Measurements from ENCODE around the gene TNS3. TPM values are rescaled to one million over a fixed set of nuclear protein-coding genes. Genes with fewer than 3 reads are reported as not detected.

The TNS3 gene
- total and polyA plus RNA-seq, 2 experiments from 2014 or later = 2.7 to 5.7 TPM

DNA sequence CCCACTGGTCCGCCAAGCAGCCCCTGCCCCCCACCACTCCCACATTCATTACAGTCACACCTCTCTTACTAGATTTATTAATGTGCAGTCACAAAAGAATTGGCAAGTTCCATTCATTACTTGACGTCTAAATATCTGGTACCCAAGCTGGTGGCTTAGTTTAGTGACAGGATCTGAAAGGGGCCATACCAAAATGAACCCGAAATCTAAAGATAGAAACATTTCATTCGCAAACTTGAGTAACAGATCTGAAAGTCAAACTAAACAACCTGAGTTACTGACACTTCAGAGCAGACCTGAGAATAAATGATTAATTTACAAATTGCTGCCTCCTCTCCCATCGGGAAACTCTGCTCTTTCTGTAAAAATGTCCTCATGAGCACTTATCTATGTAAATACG is 53.4 kb downstream of the TNS3 start:
- Histone ChIP-seq H3K9me3 (ENCODE audit: low read depth) (no peaks in the 10 kb centered on the region), H3K36me3 (no peaks in the 10 kb centered on the region), H3K4me1 (ENCODE audit: low read depth) (no peaks in the 10 kb centered on the region), H3K4me3 (no peak overlapping the region), H3K27ac (no peak overlapping the region), H3K27me3 (no peaks in the 10 kb centered on the region)
- no peak for DNase-seq (ENCODE audit: low read depth in 1 of 2, low spot score in 1 of 2)
- TF ChIP-seq, protein P1, sequence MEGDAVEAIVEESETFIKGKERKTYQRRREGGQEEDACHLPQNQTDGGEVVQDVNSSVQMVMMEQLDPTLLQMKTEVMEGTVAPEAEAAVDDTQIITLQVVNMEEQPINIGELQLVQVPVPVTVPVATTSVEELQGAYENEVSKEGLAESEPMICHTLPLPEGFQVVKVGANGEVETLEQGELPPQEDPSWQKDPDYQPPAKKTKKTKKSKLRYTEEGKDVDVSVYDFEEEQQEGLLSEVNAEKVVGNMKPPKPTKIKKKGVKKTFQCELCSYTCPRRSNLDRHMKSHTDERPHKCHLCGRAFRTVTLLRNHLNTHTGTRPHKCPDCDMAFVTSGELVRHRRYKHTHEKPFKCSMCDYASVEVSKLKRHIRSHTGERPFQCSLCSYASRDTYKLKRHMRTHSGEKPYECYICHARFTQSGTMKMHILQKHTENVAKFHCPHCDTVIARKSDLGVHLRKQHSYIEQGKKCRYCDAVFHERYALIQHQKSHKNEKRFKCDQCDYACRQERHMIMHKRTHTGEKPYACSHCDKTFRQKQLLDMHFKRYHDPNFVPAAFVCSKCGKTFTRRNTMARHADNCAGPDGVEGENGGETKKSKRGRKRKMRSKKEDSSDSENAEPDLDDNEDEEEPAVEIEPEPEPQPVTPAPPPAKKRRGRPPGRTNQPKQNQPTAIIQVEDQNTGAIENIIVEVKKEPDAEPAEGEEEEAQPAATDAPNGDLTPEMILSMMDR (IDR thresholded peaks at IDR 0.05; ENCODE audit: low read depth, low read length) = no peak

DNA sequence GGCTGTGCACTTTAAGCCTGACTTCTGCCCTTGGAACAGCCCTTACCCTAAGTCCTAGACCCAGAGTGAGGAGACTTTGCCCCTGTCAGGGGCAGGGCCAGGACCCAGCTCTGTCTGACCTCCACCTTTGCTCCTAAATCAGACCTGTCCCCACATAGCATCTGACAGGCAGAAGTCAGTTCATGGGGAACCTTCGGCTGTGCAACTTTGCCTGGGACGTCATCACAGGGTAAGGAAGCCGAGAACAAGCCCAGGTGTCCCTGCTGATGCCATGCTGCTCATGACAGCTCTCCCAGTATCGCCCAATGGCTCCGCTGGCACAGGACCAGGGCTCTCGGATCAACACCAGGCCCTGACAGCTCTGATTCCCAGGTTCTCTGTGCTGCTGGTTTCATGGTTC is 55.4 kb downstream of the TNS3 start:
- Histone ChIP-seq H3K36me3 (no peaks in the 10 kb centered on the region), H3K27me3 (no peaks in the 10 kb centered on the region), H3K4me3 (no peak overlapping the region), H3K27ac (no peak overlapping the region), H3K4me1 (ENCODE audit: low read depth) (no peaks in the 10 kb centered on the region), H3K9me3 (ENCODE audit: low read depth) (no peaks in the 10 kb centered on the region)
- TF ChIP-seq, protein P1 (IDR thresholded peaks at IDR 0.05; ENCODE audit: low read depth, low read length) = no peak
- DNase-seq (ENCODE audit: low read depth in 1 of 2, low spot score in 1 of 2) = no peak

DNA sequence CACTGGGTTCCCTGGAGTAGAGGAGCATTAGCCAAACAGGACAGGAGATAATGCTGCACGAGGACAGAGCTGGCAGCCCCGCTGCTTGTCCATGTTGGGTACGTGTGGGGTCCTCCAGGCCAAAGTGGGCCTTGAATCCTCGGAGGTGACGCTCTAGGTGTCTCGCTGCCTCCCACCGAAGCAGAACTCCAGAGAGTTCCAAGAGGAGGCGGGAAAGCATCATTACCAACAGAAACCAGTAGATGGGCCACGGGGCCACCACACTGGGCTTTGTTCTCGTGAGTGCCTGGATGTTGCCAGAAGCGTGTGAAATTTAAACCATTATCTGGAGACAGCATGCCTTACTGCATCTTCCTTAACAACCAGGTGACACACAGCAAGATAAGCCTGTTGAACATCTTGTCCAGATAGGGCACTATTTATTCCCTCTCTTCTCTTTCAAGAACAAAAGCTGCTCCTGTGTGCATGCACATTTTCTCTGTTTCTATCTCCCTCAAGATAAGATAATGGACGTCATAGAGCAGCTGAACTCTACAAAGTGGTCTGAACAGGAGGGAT is 56.8 kb downstream of the TNS3 start:
- no peak overlapping the region for H3K4me3 ChIP-seq
- no peaks in the 10 kb centered on the region for H3K9me3 ChIP-seq (ENCODE audit: low read depth)
- no peaks in the 10 kb centered on the region for H3K4me1 ChIP-seq (ENCODE audit: low read depth)
- TF ChIP-seq, protein P1 (IDR thresholded peaks at IDR 0.05; ENCODE audit: low read depth, low read length) = no peak
- no peaks in the 10 kb centered on the region for H3K36me3 ChIP-seq
- peak in 1 of 2 donors; percentile 17 for DNase-seq (ENCODE audit: low read depth in 1 of 2, low spot score in 1 of 2)
- no peak overlapping the region for H3K27ac ChIP-seq
- no peaks in the 10 kb centered on the region for H3K27me3 ChIP-seq

DNA sequence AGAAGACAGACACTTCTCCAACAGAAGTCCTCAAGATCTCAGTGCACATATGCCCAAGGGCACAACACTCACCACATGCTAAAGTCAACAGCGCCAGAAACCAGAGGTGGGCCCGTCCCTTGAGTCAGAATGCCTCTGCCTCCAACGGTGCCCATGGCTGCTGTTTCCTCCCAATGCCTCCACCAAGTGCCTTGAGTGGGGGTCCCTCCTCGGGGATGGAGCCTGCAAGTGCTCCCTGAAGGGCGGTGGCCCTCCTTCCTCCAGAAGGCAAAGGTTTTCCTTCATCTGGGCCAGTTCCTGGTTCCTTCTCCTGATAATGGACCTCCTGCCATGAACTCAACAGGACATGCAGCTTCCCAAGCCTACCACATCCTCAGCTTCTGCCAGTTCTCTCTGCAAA is 58.5 kb downstream of the TNS3 start:
- Histone ChIP-seq H3K9me3 (ENCODE audit: low read depth) (no peaks in the 10 kb centered on the region), H3K36me3 (no peaks in the 10 kb centered on the region), H3K27ac (no peak overlapping the region), H3K4me3 (no peak overlapping the region), H3K27me3 (no peaks in the 10 kb centered on the region), H3K4me1 (ENCODE audit: low read depth) (no peaks in the 10 kb centered on the region)
- TF ChIP-seq, protein P1 (IDR thresholded peaks at IDR 0.05; ENCODE audit: low read depth, low read length) = no peak
- no peak for DNase-seq (ENCODE audit: low read depth in 1 of 2, low spot score in 1 of 2)

DNA sequence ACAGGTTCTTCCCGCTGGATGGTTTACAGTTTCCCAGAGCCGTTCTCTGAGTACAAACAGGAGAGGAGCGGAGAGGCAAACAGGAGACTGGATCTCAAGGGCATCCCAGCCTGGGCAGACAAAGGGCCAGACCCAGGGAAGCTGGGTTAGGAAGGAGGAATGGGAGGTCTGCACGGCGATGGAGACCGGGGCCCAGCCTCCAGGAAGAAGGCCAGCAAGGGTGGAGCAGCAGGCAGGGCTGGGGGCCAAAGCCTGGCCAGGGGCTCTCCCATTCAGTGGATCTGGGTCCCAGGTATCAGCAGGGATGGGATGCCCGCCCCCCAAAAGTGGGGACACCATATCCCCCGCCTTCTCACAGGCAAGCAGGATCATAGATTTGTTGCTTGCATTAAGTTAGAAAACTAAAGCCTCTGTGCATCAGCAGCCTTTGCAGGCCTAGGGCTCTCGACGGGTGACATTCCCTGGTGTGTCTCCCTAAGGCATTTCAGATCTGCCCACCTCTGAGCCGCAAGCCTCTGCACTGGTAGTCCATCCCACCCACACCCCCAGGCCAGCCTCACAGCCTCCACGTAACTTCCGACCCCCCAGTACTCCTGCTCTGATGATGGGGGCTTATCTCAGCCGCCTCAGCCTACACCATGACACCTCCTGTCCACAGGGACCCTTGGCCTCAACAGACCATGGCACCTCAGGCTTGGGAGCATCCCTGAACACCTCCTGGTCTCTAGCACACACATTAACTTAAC is 59.9 kb downstream of the TNS3 start:
- Histone ChIP-seq H3K4me3 (no peak overlapping the region), H3K4me1 (ENCODE audit: low read depth) (no peaks in the 10 kb centered on the region), H3K27me3 (no peaks in the 10 kb centered on the region), H3K27ac (no peak overlapping the region), H3K9me3 (ENCODE audit: low read depth) (no peaks in the 10 kb centered on the region), H3K36me3 (no peaks in the 10 kb centered on the region)
- TF ChIP-seq, protein P1 (IDR thresholded peaks at IDR 0.05; ENCODE audit: low read depth, low read length) = no peak
- no peak for DNase-seq (ENCODE audit: low read depth in 1 of 2, low spot score in 1 of 2)

Measured in cardiac muscle cell (in vitro differentiated cells and primary cell).